ENCODE measurements around the gene GPX4. TPM values are rescaled to one million over a fixed set of nuclear protein-coding genes. Genes with fewer than 3 reads are reported as not detected.

The GPX4 gene
- total and polyA plus RNA-seq, 2 of the 13 experiments (the other 11 are each of a cell fraction or from before 2014, with no cell fraction given), result 535 to 613 TPM

- TF ChIP-seq AKAP8 (CRISPR knock-in tag; IDR thresholded peaks at IDR 0.05), result peak; percentile 81
- TF ChIP-seq, protein P1, sequence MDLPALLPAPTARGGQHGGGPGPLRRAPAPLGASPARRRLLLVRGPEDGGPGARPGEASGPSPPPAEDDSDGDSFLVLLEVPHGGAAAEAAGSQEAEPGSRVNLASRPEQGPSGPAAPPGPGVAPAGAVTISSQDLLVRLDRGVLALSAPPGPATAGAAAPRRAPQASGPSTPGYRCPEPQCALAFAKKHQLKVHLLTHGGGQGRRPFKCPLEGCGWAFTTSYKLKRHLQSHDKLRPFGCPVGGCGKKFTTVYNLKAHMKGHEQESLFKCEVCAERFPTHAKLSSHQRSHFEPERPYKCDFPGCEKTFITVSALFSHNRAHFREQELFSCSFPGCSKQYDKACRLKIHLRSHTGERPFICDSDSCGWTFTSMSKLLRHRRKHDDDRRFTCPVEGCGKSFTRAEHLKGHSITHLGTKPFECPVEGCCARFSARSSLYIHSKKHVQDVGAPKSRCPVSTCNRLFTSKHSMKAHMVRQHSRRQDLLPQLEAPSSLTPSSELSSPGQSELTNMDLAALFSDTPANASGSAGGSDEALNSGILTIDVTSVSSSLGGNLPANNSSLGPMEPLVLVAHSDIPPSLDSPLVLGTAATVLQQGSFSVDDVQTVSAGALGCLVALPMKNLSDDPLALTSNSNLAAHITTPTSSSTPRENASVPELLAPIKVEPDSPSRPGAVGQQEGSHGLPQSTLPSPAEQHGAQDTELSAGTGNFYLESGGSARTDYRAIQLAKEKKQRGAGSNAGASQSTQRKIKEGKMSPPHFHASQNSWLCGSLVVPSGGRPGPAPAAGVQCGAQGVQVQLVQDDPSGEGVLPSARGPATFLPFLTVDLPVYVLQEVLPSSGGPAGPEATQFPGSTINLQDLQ (CRISPR knock-in tag; IDR thresholded peaks at IDR 0.05), result no peak
- TF ChIP-seq ZNF678 (CRISPR knock-in tag; IDR thresholded peaks at IDR 0.05), result no peak
- TF ChIP-seq HMG20A (CRISPR knock-in tag; IDR thresholded peaks at IDR 0.05; ENCODE audit: borderline replicate concordance), result no peak
Measured at GRCh38 chr19:1108291-1109031, 4.7 kb downstream of the GPX4 start (continued).

DNA sequence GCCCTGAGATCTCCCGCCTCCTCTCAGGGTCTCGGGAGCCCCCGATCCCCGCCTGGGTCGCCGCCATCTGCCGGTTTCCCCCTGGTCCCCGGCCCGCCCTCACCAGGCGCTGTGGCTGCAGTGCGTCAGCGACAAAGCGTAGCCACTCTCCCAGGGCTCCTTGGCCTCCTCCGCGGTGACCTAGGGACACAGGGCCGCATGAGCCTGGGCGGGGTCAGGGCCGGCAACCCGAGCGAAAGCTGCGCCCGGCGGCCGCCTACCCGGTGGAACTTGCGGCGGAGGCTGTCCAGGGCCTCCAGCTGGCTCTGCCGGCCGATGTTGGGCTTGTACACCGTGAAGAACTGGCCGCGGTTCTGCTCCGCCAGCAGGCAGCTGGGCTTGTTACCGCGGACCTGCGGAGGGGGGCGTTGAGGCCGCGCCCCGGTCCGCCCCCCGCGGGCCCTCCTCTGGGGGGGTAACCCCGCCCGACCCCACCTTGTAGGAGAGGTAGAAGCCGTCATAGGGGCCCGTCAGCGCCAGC is 5.3 kb downstream of the GPX4 start:
- intact Hi-C loops (cut with micrococcal nuclease; ENCODE audit: unreplicated experiment) (loop anchor here (10.0 kb wide), 1 partner anchor 54 kb away; no protein-coding TSS in a partner anchor), in situ Hi-C loops (cut with HindIII; ENCODE audit: extremely low pct_ligation_motif_present, low pct_unique_long_range_greater_than_20kb) (no loop called here)
- peaks cover 39% of the 10 kb centered on the region for H3K4me1 ChIP-seq (ENCODE audit: insufficient read depth, low read length)
- H3K4me3 ChIP-seq (replicated peaks in 1 of 3; ENCODE audit: insufficient read depth in 1 of 3, low read depth in 2 of 3, low read length in 3 of 3), result no peak overlapping the region
- WGBS (ENCODE audit: low lambda C conversion rate), result 95% methylated on average over 25 of the region's 48 CpGs
- peaks cover 10 to 20% of the 10 kb centered on the region in 2 experiments; a peak in 4 of 5 replicates for H3K36me3 ChIP-seq (replicated peaks in 1 of 2; ENCODE audit: control insufficient read depth in 1 of 2, insufficient read depth in 2 of 2, low read length in 2 of 2)
- ChIA-PET CTCF (ENCODE audit: low intra/inter-chr PET ratio, low total read pairs) (no interaction called here), POLR2A (interaction anchor here (0.6 kb wide), 1 partner anchor 129 kb away, joined by 4 read pairs; no protein-coding TSS in a partner anchor)
- BruUV-seq (replicated peaks), result no TSS peak
- H3K27me3 ChIP-seq (ENCODE audit: control insufficient read depth in 1 of 2, insufficient read depth in 2 of 2, low read length in 2 of 2), result no peaks in the 10 kb centered on the region
- ATAC-seq, result no peak
- H2AFZ ChIP-seq (ENCODE audit: low read length), result no peak overlapping the region
- H3K79me2 ChIP-seq (ENCODE audit: insufficient read depth, low read length), result peaks cover 11% of the 10 kb centered on the region
- no peak for FAIRE-seq
- no peaks in the 10 kb centered on the region for H3K9me3 ChIP-seq (ENCODE audit: low read length)
- H3K27ac ChIP-seq (ENCODE audit: extremely low read length, insufficient read depth, low read length), result no peak overlapping the region
- H4K20me1 ChIP-seq (ENCODE audit: insufficient read depth, low read length), result peaks cover 15% of the 10 kb centered on the region; the same call in 1 of the 2 replicates
- no peak for DNase-seq (ENCODE audit: low spot score)
- H3K4me2 ChIP-seq (ENCODE audit: low read depth, low read length), result no peak overlapping the region
- no peak overlapping the region for H3K9ac ChIP-seq (ENCODE audit: insufficient read depth, low read depth, low read length)
- TF ChIP-seq PRMT3 (CRISPR knock-in tag; IDR thresholded peaks at IDR 0.05; ENCODE audit: borderline replicate concordance, low read depth) (no peak), AGO1 (IDR thresholded peaks at IDR 0.05; ENCODE audit: low read depth, low read length, poor library complexity, severe bottlenecking) (peak; percentile 71), ZNF446 (CRISPR knock-in tag; IDR thresholded peaks at IDR 0.05) (no peak), ZNF572 (CRISPR knock-in tag; IDR thresholded peaks at IDR 0.05) (no peak), HOXA7 (CRISPR knock-in tag; IDR thresholded peaks at IDR 0.05) (no peak), ZNF34 (CRISPR knock-in tag; IDR thresholded peaks at IDR 0.05; ENCODE audit: borderline replicate concordance) (no peak), TBX2 (CRISPR knock-in tag; IDR thresholded peaks at IDR 0.05; ENCODE audit: borderline replicate concordance) (no peak), SMYD3 (CRISPR knock-in tag; IDR thresholded peaks at IDR 0.05) (no peak), TMF1 (CRISPR knock-in tag; IDR thresholded peaks at IDR 0.05; ENCODE audit: low read depth) (no peak)
- TF ChIP-seq, protein P2, sequence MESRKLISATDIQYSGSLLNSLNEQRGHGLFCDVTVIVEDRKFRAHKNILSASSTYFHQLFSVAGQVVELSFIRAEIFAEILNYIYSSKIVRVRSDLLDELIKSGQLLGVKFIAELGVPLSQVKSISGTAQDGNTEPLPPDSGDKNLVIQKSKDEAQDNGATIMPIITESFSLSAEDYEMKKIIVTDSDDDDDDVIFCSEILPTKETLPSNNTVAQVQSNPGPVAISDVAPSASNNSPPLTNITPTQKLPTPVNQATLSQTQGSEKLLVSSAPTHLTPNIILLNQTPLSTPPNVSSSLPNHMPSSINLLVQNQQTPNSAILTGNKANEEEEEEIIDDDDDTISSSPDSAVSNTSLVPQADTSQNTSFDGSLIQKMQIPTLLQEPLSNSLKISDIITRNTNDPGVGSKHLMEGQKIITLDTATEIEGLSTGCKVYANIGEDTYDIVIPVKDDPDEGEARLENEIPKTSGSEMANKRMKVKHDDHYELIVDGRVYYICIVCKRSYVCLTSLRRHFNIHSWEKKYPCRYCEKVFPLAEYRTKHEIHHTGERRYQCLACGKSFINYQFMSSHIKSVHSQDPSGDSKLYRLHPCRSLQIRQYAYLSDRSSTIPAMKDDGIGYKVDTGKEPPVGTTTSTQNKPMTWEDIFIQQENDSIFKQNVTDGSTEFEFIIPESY (CRISPR knock-in tag; IDR thresholded peaks at IDR 0.05), result peak; percentile 84; the same call in 1 of the 2 replicates
